ENCODE measurements around the gene ALDOC.

Gene ALDOC

GRCh38 chr17:28569446-28569845 lies 7.2 kb downstream of the ALDOC start:
- TF ChIP-seq, protein P1, sequence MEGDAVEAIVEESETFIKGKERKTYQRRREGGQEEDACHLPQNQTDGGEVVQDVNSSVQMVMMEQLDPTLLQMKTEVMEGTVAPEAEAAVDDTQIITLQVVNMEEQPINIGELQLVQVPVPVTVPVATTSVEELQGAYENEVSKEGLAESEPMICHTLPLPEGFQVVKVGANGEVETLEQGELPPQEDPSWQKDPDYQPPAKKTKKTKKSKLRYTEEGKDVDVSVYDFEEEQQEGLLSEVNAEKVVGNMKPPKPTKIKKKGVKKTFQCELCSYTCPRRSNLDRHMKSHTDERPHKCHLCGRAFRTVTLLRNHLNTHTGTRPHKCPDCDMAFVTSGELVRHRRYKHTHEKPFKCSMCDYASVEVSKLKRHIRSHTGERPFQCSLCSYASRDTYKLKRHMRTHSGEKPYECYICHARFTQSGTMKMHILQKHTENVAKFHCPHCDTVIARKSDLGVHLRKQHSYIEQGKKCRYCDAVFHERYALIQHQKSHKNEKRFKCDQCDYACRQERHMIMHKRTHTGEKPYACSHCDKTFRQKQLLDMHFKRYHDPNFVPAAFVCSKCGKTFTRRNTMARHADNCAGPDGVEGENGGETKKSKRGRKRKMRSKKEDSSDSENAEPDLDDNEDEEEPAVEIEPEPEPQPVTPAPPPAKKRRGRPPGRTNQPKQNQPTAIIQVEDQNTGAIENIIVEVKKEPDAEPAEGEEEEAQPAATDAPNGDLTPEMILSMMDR (IDR thresholded peaks at IDR 0.05; ENCODE audit: insufficient read depth, low read length, missing control alignments), result no peak
- ChIA-PET CTCF (interaction anchor here (1.1 to 5.8 kb wide), 3 partner anchors 21 to 74 kb away, joined by 3 to 38 read pairs (median 12); no protein-coding TSS in a partner anchor), POLR2A (no interaction called here)
- H3K4me3 ChIP-seq (ENCODE audit: low read depth, low read length), result no peak overlapping the region
- no peak for DNase-seq (ENCODE audit: low read depth, low spot score)

- H3K4me3 ChIP-seq (ENCODE audit: low read depth, low read length), result no peak overlapping the region
- CTCF ChIA-PET, result interaction anchor here (0.5 to 5.8 kb wide), 3 partner anchors 8 to 26 kb away, joined by 3 to 38 read pairs (median 3); no protein-coding TSS in a partner anchor
- POLR2A ChIA-PET, result no interaction called here
- TF ChIP-seq, protein P1 (IDR thresholded peaks at IDR 0.05; ENCODE audit: insufficient read depth, low read length, missing control alignments), result no peak
- no peak for DNase-seq (ENCODE audit: low read depth, low spot score)
Observed at GRCh38 chr17:28567604-28568003, 9.1 kb downstream of the ALDOC start.

- TF ChIP-seq, protein P1 (IDR thresholded peaks at IDR 0.05; ENCODE audit: insufficient read depth, low read length, missing control alignments), result no peak
- no peak overlapping the region for H3K4me3 ChIP-seq (ENCODE audit: low read depth, low read length)
- POLR2A ChIA-PET, result no interaction called here
- CTCF ChIA-PET, result interaction anchor here (1.0 kb wide), 1 partner anchor 29 kb away, joined by 6 read pairs; no protein-coding TSS in a partner anchor
- peak; percentile 23 for DNase-seq (ENCODE audit: low read depth, low spot score)
Observed at GRCh38 chr17:28563475-28563874, 13.2 kb downstream of the ALDOC start.

GRCh38 chr17:28555022-28555421 lies 21.7 kb downstream of the ALDOC start:
- ChIA-PET CTCF (interaction anchor here (1.1 to 1.5 kb wide), 3 partner anchors 14 to 61 kb away, joined by 3 to 4 read pairs (median 4); no protein-coding TSS in a partner anchor), POLR2A (no interaction called here)
- no peak for DNase-seq (ENCODE audit: low read depth, low spot score)
- TF ChIP-seq, protein P1 (IDR thresholded peaks at IDR 0.05; ENCODE audit: insufficient read depth, low read length, missing control alignments), result no peak
- no peak overlapping the region for H3K4me3 ChIP-seq (ENCODE audit: low read depth, low read length)

DNA sequence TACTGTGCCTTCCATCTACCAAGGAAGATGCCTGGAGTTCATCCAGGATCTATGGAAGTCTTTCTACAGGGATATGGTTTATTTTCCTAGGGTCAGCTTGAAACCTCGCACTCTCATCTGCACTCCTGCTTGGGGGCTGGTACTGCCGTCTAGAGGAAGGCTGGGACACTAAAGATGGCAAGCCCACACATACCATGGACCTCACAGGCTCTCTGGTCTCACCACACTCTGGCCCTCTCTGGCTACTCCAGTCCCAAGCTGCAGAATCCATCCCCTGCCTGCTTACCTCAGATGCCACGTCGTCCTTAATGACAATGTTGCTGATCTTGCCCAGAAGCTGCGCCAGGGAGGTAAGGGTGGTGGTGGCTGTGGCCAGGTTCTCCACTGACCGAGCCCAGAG lies 22.1 kb downstream of the ALDOC start:
- no peak overlapping the region for H3K4me3 ChIP-seq (ENCODE audit: low read depth, low read length)
- POLR2A ChIA-PET, result no interaction called here
- DNase-seq (ENCODE audit: low read depth, low spot score), result no peak
- CTCF ChIA-PET, result interaction anchor here (1.1 to 1.5 kb wide), 3 partner anchors 13 to 60 kb away, joined by 3 to 4 read pairs (median 4); no protein-coding TSS in a partner anchor
- TF ChIP-seq, protein P1 (IDR thresholded peaks at IDR 0.05; ENCODE audit: insufficient read depth, low read length, missing control alignments), result no peak

DNA sequence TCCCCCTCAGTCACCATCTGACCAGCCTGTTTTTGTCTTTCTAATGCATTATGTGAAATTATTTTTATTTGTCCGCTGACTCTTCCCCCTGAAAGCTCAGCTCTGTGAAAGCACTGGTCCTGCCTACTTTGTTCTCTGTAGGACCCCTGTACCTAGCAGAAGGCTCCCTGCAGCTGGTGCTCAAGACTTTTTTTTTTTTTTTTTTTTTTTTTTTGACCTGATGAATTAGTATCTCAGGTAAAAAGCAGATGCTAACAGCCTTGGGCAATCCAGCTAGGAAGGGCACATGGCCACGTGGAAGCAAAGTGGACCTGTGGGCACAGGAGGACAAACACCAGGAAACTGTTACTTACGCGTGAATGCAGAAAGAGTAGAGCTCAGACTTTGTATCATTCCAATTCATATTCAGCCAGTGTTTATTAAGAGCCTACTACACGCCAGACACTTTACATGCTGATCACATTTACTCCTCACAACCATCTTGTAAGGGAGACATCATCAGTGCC lies 23.6 kb downstream of the ALDOC start:
- POLR2A ChIA-PET, result interaction anchor here (1.0 kb wide), 1 partner anchor 18 kb away, joined by 4 read pairs; the partner anchor contains the start of gene PIGS
- no peak for DNase-seq (ENCODE audit: low read depth, low spot score)
- TF ChIP-seq, protein P1 (IDR thresholded peaks at IDR 0.05; ENCODE audit: insufficient read depth, low read length, missing control alignments), result no peak
- CTCF ChIA-PET, result interaction anchor here (1.4 to 8.9 kb wide), 2 partner anchors 16 to 58 kb away, joined by 5 to 107 read pairs; no protein-coding TSS in a partner anchor
- no peak overlapping the region; the same call in 1 of the 2 replicates for H3K4me3 ChIP-seq (ENCODE audit: low read depth, low read length)
